Suprapubic skin (tissue), 4 donors: Measurements from ENCODE around the gene MARCHF10. TPM values are rescaled to one million over a fixed set of nuclear protein-coding genes. Genes with fewer than 3 reads are reported as not detected.

Source experiments
- DNase-seq, 2 donors: peaks; one replicate each; pipeline ENCODE4 v3.0.0-alpha.2; 2019; ENCODE audit warnings: low spot score in 2 of 2
- H3K27ac ChIP-seq: fragments of 200-600 bp; sonication (generic); one replicate; pipeline ENCODE4 v1.5.1; 2019
- H3K27me3 ChIP-seq: fragments of 200-600 bp; sonication (generic); one replicate; pipeline ENCODE4 v1.5.1; 2019
- H3K36me3 ChIP-seq: fragments of 200-600 bp; sonication (generic); one replicate; pipeline ENCODE4 v1.5.1; 2019
- H3K4me1 ChIP-seq: fragments of 200-600 bp; sonication (generic); one replicate; pipeline ENCODE4 v1.5.1; 2019
- H3K4me3 ChIP-seq: fragments of 200-600 bp; sonication (generic); one replicate; pipeline ENCODE4 v1.5.1; 2019; ENCODE audit warnings: mild to moderate bottlenecking
- H3K9me3 ChIP-seq: fragments of 200-600 bp; sonication (generic); one replicate; pipeline ENCODE4 v1.5.1; 2019
- CTCF ChIP-seq, 2 donors: fragments of 200-600 bp in 1 of 2; fragments of 450-650 bp in 1 of 2; sonication (generic) in 1 of 2; IDR thresholded peaks; one replicate each; pipeline ENCODE4 v1.5.1; 2016 to 2019; ENCODE audit warnings: antibody characterized with exemption in 2 of 2, mild to moderate bottlenecking in 1 of 2, moderate library complexity in 1 of 2
- EP300 ChIP-seq: sonication (generic); formaldehyde crosslinking; IDR thresholded peaks from one replicate; pipeline ENCODE4 v1.6.1; 2017; ENCODE audit warnings: antibody characterized with exemption
- POLR2A ChIP-seq, 2 donors: fragments of 450-650 bp; IDR thresholded peaks; one replicate each; pipeline ENCODE4 v1.6.1; 2017; ENCODE audit warnings: antibody characterized with exemption in 2 of 2, mild to moderate bottlenecking in 2 of 2, moderate library complexity in 2 of 2
- POLR2AphosphoS5 ChIP-seq, 3 donors: sonication (generic); formaldehyde crosslinking; IDR thresholded peaks; one replicate each; pipeline ENCODE4 v1.6.1; 2017; ENCODE audit warnings: antibody characterized with exemption in 3 of 3
- WGBS: methylation state at CpG from one replicate; pipeline ENCODE4 v1.1.5; 2018; 5-methylcytosine and 5-hydroxymethylcytosine counted together
- total RNA-seq, 4 donors: library from RNA; depleted of rRNA; stranded (reverse); fragments of >200 nt; gene quantifications; one replicate each; pipeline ENCODE4 v1.1.0, GENCODE V29; 2016

Gene MARCHF10
- total RNA-seq, 4 donors from 2014 or later, result not detected

- Histone ChIP-seq H3K27ac (no peak overlapping the region), H3K27me3 (no peaks in the 10 kb centered on the region), H3K4me3 (no peak overlapping the region), H3K9me3 (no peaks in the 10 kb centered on the region), H3K4me1 (peaks cover 27% of the 10 kb centered on the region), H3K36me3 (peaks cover 5% of the 10 kb centered on the region)
- TF ChIP-seq POLR2AphosphoS5 (IDR thresholded peaks at IDR 0.05) (no peak), EP300 (no peak), CTCF (IDR thresholded peaks at IDR 0.05) (no peak), POLR2A (IDR thresholded peaks at IDR 0.05) (no peak)
- WGBS, result 69% methylated on average over 9 of the region's 9 CpGs
- DNase-seq, result no peak
Measured at GRCh38 chr17:62657690-62658089, 150.4 kb downstream of the MARCHF10 start.

DNA sequence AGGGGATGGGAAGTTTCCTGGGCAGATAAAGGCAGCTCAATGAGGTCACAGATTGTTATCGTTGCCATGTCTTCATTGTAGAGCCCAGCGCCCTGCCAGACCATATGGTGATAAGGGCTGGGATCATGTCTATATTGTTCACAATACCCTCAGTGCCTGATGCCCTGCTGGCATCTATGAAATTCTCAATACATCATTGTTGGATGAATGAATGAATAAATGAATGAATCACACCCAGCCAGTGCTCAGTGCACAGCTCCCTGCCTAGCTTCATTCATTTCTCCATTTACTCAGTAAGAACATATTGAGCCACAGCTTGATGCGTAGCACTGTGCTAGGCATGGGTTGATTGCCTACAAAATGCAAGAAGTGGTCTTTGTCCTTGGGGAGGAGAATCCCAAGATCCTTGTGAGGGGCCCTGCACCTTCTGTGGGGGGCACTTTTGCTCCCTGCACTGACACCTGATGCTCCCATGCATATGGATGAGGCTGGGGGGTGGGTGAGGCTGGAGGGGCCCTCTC is 150.9 kb downstream of the MARCHF10 start:
- Histone ChIP-seq H3K27me3 (no peaks in the 10 kb centered on the region), H3K4me3 (no peak overlapping the region), H3K27ac (no peak overlapping the region), H3K36me3 (peaks cover 5% of the 10 kb centered on the region), H3K9me3 (no peaks in the 10 kb centered on the region), H3K4me1 (peaks cover 32% of the 10 kb centered on the region)
- no peak for TF ChIP-seq CTCF (IDR thresholded peaks at IDR 0.05)
- no peak for TF ChIP-seq POLR2AphosphoS5 (IDR thresholded peaks at IDR 0.05)
- no peak for TF ChIP-seq EP300
- TF ChIP-seq POLR2A (IDR thresholded peaks at IDR 0.05), result no peak
- 86% methylated on average over 3 of the region's 3 CpGs for WGBS
- DNase-seq, result no peak

GRCh38 chr17:62656446-62656845 is 151.7 kb downstream of the MARCHF10 start:
- DNase-seq, result no peak
- Histone ChIP-seq H3K27me3 (no peaks in the 10 kb centered on the region), H3K9me3 (no peaks in the 10 kb centered on the region), H3K36me3 (peaks cover 5% of the 10 kb centered on the region), H3K4me3 (no peak overlapping the region), H3K27ac (no peak overlapping the region), H3K4me1 (peaks cover 36% of the 10 kb centered on the region)
- no peak for TF ChIP-seq CTCF (IDR thresholded peaks at IDR 0.05)
- no peak for TF ChIP-seq EP300
- TF ChIP-seq POLR2A (IDR thresholded peaks at IDR 0.05), result no peak
- TF ChIP-seq POLR2AphosphoS5 (IDR thresholded peaks at IDR 0.05), result no peak
- WGBS, result 63% methylated on average over 1 of the region's 1 CpG

DNA sequence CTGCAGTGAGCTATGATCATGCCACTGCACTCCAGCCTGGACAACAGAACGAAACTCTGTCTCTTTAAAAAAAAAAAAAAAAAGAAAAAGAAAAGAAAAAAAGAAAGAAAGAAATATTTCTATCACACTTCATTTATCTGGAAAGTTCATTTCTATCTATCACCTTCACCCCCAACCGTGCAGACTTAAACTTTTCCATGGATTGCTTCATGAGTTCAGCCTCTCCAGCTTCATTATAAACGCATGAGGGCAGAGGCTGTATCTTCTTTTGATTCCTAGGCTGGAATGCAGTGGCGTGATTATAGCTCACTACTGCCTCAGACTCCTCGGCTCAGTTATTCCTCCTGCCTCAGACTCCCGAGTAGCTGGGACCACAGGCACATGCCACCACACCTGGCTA is 152.5 kb downstream of the MARCHF10 start:
- Histone ChIP-seq H3K4me3 (no peak overlapping the region), H3K9me3 (no peaks in the 10 kb centered on the region), H3K27me3 (no peaks in the 10 kb centered on the region), H3K4me1 (peaks cover 36% of the 10 kb centered on the region), H3K27ac (no peak overlapping the region), H3K36me3 (peaks cover 5% of the 10 kb centered on the region)
- TF ChIP-seq POLR2AphosphoS5 (IDR thresholded peaks at IDR 0.05) (no peak), CTCF (IDR thresholded peaks at IDR 0.05) (no peak), EP300 (no peak), POLR2A (IDR thresholded peaks at IDR 0.05) (no peak)
- WGBS, result 82% methylated on average over 6 of the region's 6 CpGs
- DNase-seq, result no peak

GRCh38 chr17:62653826-62654761 is 154.0 kb downstream of the MARCHF10 start:
- Histone ChIP-seq H3K27ac (no peak overlapping the region), H3K4me3 (no peak overlapping the region), H3K4me1 (peaks cover 38% of the 10 kb centered on the region), H3K36me3 (peaks cover 5% of the 10 kb centered on the region), H3K9me3 (no peaks in the 10 kb centered on the region), H3K27me3 (no peaks in the 10 kb centered on the region)
- 52% methylated on average over 15 of the region's 19 CpGs for WGBS
- TF ChIP-seq POLR2A (IDR thresholded peaks at IDR 0.05) (no peak), EP300 (no peak), POLR2AphosphoS5 (IDR thresholded peaks at IDR 0.05) (no peak), CTCF (IDR thresholded peaks at IDR 0.05) (no peak)
- DNase-seq, result peak in 1 of 2 donors; percentile 81
